ENCODE data around the gene CIZ1. TPM values are rescaled to one million over a fixed set of nuclear protein-coding genes. Genes with fewer than 3 reads are reported as not detected.

Gene CIZ1
- total and polyA plus RNA-seq, 2 of the 13 experiments (the other 11 are each of a cell fraction or from before 2014, with no cell fraction given), result 30.6 to 50.3 TPM

- no peak for FAIRE-seq
- ATAC-seq, result no peak
- Histone ChIP-seq H3K9ac (ENCODE audit: insufficient read depth, low read depth, low read length) (no peak overlapping the region), H3K9me3 (ENCODE audit: low read length) (no peaks in the 10 kb centered on the region), H3K27me3 (ENCODE audit: control insufficient read depth in 1 of 2, insufficient read depth in 2 of 2, low read length in 2 of 2) (no peaks in the 10 kb centered on the region), H3K4me2 (ENCODE audit: low read depth, low read length) (no peak overlapping the region), H3K4me3 (replicated peaks in 1 of 3; ENCODE audit: insufficient read depth in 1 of 3, low read depth in 2 of 3, low read length in 3 of 3) (no peak overlapping the region), H3K36me3 (replicated peaks in 1 of 2; ENCODE audit: control insufficient read depth in 1 of 2, insufficient read depth in 2 of 2, low read length in 2 of 2) (peaks cover 5 to 38% of the 10 kb centered on the region in 2 experiments; a peak in 3 of 5 replicates), H3K79me2 (ENCODE audit: insufficient read depth, low read length) (peaks cover 23% of the 10 kb centered on the region), H4K20me1 (ENCODE audit: insufficient read depth, low read length) (peaks cover 4% of the 10 kb centered on the region; the same call in 1 of the 2 replicates), H3K4me1 (ENCODE audit: insufficient read depth, low read length) (peaks cover 28% of the 10 kb centered on the region), H3K27ac (ENCODE audit: extremely low read length, insufficient read depth, low read length) (no peak overlapping the region), H2AFZ (ENCODE audit: low read length) (no peak overlapping the region)
- CTCF ChIA-PET (ENCODE audit: low intra/inter-chr PET ratio, low total read pairs), result no interaction called here
- POLR2A ChIA-PET, result no interaction called here
- 98% methylated on average over 21 of the region's 24 CpGs for WGBS (ENCODE audit: low lambda C conversion rate)
- no peak for DNase-seq (ENCODE audit: low spot score)
- intact Hi-C loops (cut with micrococcal nuclease; ENCODE audit: unreplicated experiment) (no loop called here), in situ Hi-C loops (cut with HindIII; ENCODE audit: extremely low pct_ligation_motif_present, low pct_unique_long_range_greater_than_20kb) (no loop called here)
- TF ChIP-seq ZNF280D (CRISPR knock-in tag; IDR thresholded peaks at IDR 0.05), result no peak
- TF ChIP-seq RBFOX2 (IDR thresholded peaks at IDR 0.05; ENCODE audit: low read depth, low read length), result 0 out of 2 replicates have a peak, but pooled peaks have one; percentile 53
- no peak for TF ChIP-seq ZNF570 (CRISPR knock-in tag; IDR thresholded peaks at IDR 0.05; ENCODE audit: borderline replicate concordance)
- BruUV-seq (replicated peaks), result no TSS peak
Observed at GRCh38 chr9:128122809-128123175, 68.6 kb downstream of the CIZ1 start.

Data from HepG2 (cell line).